Activated gamma-delta T cell treated with Interleukin-2 at 50 U/mL for 16 hours (primary cell): ENCODE measurements around the gene UQCC2.

ENCODE experiments used
- DNase-seq: peaks from one replicate; pipeline ENCODE4 v3.0.0-alpha.2; 2020

UQCC2 gene

GRCh38 chr6:33724102-33725023 is 12.9 kb upstream of the UQCC2 start:
- no peak for DNase-seq

GRCh38 chr6:33723371-33724085 is 12.0 kb upstream of the UQCC2 start:
- DNase-seq = no peak

DNA sequence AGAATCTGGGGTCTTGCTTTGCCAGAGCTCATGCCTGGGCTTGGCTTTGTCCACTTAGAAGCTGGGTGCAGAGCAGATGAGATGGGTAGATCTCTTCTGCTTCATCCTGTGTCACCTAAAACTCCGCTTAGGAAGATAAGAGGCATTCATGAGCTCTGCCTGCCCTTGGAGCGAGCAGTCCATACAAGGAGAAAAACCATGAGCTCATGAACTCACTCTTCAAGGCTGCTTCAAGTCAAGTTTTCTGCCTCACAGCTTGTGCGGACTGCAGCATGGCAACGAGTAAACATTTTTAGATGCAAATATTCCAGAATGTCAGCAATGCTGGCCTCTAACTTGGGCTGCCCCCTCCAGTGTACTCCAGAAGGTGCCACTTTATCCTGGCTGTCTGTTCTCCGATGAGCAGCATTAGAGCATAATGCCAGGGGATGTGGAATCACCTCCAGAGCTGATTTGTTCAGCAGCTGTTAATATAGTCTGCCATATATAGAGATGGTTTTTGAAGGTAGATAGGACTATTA is 10.7 kb upstream of the UQCC2 start:
- DNase-seq = no peak

- no peak for DNase-seq
These were observed 10.0 kb upstream of the UQCC2 start for GRCh38 chr6:33721508-33721907.

DNA sequence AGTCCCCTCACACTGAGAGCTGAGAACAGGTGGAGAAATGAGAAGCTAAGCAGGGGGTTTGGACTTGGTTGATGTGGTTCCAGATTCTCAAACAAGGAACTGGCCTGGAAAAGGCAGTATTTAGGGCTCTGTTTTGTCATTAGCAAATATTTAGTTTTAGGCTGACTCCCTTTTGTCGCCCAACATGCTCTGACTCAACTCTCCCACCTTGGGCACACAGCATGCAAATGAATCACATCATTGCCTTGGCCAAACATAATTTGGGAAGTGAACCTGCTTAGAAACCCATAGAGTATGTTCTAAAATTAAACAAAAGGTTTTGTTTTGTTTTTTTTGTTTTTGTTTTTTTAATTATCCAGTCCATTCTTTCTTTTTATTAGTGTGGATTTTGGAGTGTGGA is 9.5 kb upstream of the UQCC2 start:
- DNase-seq = no peak

DNA sequence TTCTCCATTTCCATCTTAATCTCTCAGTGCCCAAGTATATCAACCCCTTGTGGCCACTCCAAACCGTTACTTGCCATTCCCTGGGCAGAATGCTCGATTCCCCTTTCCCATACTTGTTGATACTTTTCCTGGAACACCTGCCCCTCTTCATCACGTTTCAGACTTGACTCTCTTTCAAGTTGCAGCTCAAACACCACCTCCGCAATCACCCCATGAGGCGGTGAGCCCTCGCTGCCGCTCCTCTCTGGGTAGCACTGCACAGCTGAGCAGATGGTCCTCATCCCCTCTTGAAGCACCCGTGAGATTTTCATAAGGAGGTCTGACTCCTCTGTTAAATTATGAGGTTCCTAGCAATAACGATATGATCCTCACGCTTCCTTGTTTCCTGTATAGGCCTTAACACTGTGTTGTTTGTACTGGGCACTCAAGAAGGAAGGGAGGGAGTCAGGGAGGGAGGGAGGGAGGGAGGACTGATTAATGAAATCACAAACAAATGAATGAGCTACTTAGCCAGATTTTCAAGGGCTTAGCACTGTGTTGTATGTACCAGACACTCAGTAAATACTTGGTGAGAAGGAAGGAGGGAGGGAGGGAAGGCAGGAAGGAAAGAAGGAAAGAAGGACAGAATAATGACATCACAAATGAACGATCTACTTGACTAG is 8.0 kb upstream of the UQCC2 start:
- DNase-seq = no peak

DNA sequence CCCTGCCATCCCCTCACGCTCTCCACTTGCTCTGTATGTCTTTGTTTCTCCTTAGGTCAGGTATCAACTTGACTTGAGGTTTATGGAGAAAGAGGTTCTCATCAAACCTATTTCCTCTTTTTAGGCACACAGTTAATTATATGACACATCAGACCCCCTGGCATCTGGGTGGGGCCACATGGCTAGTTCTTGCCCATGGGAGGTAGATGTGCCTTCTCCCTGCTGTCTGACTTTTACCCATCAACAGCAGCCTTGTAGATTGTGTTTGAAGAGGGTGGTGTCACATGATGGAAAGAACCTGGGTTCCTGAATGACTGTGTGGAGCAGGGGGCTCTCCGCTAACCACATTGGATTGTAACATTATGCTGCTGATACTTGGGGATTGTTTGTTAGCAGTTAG is 7.2 kb upstream of the UQCC2 start:
- DNase-seq = no peak

GRCh38 chr6:33717934-33718455 is 6.5 kb upstream of the UQCC2 start:
- DNase-seq = no peak

- DNase-seq = no peak
These were observed 5.6 kb upstream of the UQCC2 start for GRCh38 chr6:33716890-33717632.

DNA sequence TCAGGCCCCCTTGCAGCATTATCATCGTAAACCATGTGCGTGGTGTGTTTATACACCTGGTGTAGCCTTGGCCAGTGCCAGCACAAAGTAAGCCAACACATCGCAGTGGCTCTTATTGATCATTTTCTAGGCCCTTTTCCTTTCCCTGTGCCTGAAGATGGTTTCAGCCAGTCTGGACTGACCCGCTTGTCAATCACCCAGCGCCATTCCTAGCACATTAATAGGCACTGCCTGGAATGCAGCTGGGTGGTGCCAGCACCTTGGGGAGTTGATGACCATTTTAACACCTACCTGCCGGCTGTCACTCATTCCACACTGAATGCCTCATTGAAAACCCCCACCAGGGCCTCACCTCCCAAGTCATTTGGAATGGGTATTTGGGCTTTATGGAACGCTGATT is 4.9 kb upstream of the UQCC2 start:
- no peak for DNase-seq

GRCh38 chr6:33714385-33715040 is 3.0 kb upstream of the UQCC2 start:
- DNase-seq = no peak

- no peak for DNase-seq
These were observed 2.3 kb upstream of the UQCC2 start for GRCh38 chr6:33713786-33714185.

DNA sequence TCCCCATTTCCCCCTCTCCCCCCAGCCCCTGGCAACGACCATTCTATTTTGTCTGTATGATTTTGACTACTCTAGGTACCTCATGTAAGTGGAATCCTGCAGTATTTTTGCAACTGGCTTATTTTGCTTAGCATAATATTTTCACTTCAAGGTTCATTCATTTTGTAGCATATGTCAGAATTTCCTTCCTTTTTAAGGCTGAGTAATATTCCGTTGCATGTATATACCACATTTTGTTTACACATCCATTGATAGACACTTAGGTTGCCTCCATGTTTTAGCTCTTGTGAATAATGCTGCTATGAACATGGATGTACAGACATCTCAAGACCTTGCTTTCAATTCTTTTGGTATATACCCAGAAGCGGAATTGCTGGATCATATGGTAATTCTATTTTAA is 1.4 kb upstream of the UQCC2 start:
- DNase-seq = no peak

GRCh38 chr6:33710296-33711121 is 991 bp downstream of the UQCC2 start:
- DNase-seq = no peak

DNA sequence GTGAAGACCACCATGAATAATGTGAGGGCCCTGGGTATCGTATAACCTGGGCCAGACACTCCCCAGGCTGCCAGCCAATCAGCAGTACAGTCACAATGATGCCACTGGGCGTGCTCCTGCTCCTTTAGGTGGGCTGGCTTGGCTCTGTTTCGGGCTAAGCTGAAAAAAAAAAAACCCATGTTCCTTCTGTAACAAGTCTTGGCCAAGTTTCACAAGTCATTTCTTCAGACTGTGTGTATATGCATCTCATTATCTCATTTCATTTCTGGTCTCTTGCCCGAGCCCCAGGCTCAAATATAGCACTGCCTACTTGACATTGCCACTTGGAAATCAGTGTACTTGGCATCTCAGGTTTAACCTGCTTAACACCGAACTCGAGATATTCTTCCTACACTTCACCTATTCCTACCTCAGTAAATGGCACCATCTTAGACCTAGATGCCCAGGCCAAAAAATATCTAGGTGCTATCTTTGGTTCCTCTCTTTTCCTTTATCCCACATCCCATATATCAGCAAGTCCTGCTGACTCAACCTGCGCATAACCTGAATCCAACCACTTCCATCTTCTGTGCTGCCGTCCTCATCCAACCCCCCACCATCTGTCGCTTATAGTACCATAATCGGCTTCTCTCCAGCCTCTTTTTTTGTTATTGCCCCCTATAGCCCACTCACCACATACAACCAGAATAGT is 1.8 kb downstream of the UQCC2 start:
- no peak for DNase-seq

DNA sequence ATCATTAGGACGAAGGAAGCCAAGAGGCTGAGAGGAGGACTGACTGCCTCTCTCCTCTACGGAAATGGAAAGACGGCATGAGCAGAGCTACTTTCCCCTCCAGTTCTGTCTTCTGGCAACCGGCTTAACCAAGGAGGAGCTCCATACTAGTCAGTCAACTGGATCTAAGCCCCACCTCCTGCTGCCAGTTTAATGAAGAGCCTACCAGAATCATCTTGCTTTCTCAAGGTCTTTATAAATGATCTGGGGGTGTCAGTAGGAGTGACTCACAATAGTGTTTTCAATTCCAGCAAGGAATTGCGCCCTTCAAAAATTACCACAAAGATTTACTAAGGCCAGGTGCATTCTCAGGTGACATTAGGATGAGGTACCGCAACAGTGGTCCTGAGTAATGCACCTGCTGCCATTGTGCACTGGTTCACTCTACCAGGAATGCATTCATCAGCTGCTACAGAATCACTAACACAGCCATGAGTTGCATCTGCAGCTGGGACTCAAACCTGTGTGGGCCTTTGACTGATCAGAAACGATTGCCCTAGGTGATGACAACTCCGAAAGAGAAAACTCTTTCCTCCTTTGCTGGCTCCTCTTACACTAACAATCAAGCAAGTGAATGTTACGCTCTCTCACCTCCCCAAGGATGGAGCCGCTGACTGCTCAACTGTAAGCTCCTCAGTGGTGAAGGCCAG is 2.8 kb downstream of the UQCC2 start:
- no peak for DNase-seq

DNA sequence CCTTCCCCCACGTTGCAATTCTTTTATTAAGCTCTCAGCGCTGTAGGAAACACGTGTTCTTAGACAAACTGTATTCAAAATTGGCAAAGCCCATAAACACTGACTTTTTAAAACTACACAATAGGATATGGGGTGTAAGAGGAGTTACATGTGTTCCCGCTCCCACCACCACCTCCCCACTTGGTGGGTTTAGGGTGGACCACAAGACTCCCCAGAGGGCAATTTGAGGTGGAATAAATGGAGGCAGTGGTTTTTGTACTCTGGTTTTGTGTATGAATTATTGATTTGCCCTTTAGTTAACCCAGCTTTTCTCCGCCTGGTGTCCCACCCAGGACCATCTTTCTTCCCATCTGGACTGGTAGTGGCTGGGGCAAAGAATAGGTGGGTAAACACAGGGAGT is 3.7 kb downstream of the UQCC2 start:
- DNase-seq = no peak

DNA sequence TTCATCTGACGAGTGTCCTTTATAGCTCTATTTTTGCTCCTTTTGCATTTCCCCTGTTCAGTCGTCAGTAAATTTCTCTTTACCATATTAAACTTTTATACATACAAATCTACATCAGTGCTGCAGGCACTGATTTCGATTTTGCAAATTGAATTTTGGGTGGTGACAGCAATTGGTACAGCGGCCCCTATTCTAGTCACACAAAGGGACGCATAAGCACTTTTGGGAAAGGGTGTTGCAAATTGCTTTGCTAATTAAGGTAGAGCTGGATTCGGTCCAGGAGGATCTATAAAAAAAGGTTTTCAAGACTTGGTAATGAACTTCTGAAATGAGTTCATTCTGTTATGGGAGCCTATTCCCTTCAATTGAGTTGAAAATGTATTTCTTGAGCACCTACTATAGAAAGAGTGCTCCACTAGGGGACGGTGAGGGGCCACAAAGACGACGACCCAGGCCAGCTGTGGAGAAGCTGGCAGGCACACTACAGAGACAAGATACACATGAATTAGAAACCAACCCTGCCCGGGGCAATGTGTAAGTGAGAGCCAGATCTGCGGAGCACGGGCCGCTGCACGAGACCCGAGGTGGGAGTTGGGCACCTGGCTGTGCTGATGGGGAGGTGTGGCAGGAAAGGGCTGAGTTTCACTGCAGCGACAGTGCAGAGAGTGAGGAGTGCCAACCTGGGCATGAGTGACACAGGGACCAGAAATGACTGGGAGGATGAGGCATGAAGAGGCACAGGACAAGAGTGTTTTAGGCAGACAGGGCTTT is 5.4 kb downstream of the UQCC2 start:
- no peak for DNase-seq
